ENCODE data around the gene TECTA. TPM values are rescaled to one million over a fixed set of nuclear protein-coding genes. Genes with fewer than 3 reads are reported as not detected.

TECTA gene
- total RNA-seq, 2 donors from 2014 or later, result 0.62 to 0.83 TPM

DNA sequence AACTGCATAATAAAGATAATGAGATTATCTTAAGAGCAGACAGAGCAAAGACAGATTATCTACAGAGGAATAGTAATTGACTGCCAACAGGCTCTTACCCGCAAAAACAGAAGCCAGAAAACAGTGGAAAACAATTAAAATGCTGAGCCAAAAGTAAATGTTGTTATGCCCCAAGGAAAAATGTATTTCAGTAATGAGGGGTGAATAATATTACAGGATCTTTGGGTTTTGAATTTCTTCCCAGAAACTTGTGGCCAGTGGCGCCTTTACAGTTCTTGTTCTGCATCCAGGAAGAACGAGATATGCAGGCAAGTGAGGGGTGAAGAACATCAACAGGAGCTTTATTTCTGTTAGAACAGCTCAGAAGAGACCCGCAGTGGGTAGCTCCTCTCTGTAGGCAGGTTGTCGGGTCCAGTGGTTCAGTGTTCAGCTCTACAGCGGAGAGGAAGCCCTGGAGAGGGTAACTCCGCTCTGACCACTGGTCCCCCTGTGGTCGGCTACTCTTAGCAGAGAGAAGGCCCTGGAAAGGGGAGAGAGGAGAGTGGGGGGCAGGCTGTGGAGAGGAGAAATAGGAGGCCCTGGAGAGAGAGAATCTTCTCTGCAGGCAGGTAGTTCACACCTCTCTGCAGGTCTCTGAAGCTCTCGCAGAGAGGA, 139.7 kb downstream of the TECTA start:
- DNase-seq (ENCODE audit: low spot score), result no peak
- intact Hi-C loops (cut with DNase I), result no loop called here

Other genes starting within 250 kb of the TECTA start
- 10 to 100 TPM; 30.8 to 32.7 TPM for gene TBCEL, start 77.1 kb upstream of the TECTA start, total RNA-seq
- gene SC5D, start 191.5 kb downstream of the TECTA start, total RNA-seq, result 10 to 100 TPM; 21.5 to 27.4 TPM

Data from posterior vena cava (tissue), 2 donors.